Esophagus squamous epithelium (tissue), 5 donors: ENCODE measurements around the gene ARGFX. TPM values are rescaled to one million over a fixed set of nuclear protein-coding genes. Genes with fewer than 3 reads are reported as not detected.

Experiments used
- DNase-seq: peaks from one replicate; lab custom pipeline; 2025; lab: John Stamatoyannopoulos, UW
- H3K27ac ChIP-seq, 4 donors: fragments of 200-600 bp; sonication (generic); one replicate each; pipeline ENCODE4 v1.5.1; 2016 to 2019; ENCODE audit warnings: mild to moderate bottlenecking in 1 of 4
- H3K27me3 ChIP-seq, 4 donors: fragments of 200-600 bp; sonication (generic); 1 replicate in 3 of 4; 2 replicates in 1 of 4; pipeline versions ENCODE4 v1.5.1 to v1.6.0; 2017 to 2021; ENCODE audit warnings: antibody characterized with exemption in 1 of 4
- H3K36me3 ChIP-seq, 3 donors: fragments of 200-600 bp; sonication (generic); one replicate each; pipeline ENCODE4 v1.5.1; 2016 to 2019
- H3K4me1 ChIP-seq, 3 donors: fragments of 200-600 bp; sonication (generic); one replicate each; pipeline ENCODE4 v1.5.1; 2017 to 2019
- H3K4me3 ChIP-seq, 4 donors: fragments of 200-600 bp; sonication (generic); 1 replicate in 3 of 4; 2 replicates in 1 of 4; pipeline ENCODE4 v1.5.1; 2016 to 2019; ENCODE audit warnings: mild to moderate bottlenecking in 2 of 4, moderate library complexity in 1 of 4
- H3K9me3 ChIP-seq, 3 donors: fragments of 200-600 bp; sonication (generic); one replicate each; pipeline ENCODE4 v1.5.1; 2016 to 2019
- POLR2A ChIP-seq, 4 donors: fragments of 450-650 bp; IDR thresholded peaks; one replicate each; pipeline ENCODE4 v1.6.1; 2017; ENCODE audit warnings: antibody characterized with exemption in 4 of 4, mild to moderate bottlenecking in 4 of 4, moderate library complexity in 3 of 4
- WGBS, 2 donors: methylation state at CpG; one replicate each; pipeline ENCODE4 v1.1.5; 2018; 5-methylcytosine and 5-hydroxymethylcytosine counted together
- intact Hi-C: fragments of 100-400 bp; cut with DNase I; formaldehyde crosslinking; loops from one replicate; pipeline ENCODE4 v1.15.0; 2022
- total RNA-seq, 4 donors: library from RNA; depleted of rRNA; stranded (reverse); fragments of >200 nt; gene quantifications; one replicate each; pipeline ENCODE4 v1.1.0, GENCODE V29; 2016
- TF ChIP-seq, protein P1 (sequence below), 6 experiments: fragments of 450-650 bp in 4 of 6; fragments of 200-600 bp in 2 of 6; sonication (generic) in 2 of 6; IDR thresholded peaks; one replicate each; pipeline ENCODE4 v1.5.1; 2016 to 2019; ENCODE audit warnings: antibody characterized with exemption in 6 of 6, mild to moderate bottlenecking in 4 of 6, moderate library complexity in 4 of 6
- donor health status: DM: yes; HTN: yes; CAD: no.

Gene ARGFX
- not detected for total RNA-seq

DNA sequence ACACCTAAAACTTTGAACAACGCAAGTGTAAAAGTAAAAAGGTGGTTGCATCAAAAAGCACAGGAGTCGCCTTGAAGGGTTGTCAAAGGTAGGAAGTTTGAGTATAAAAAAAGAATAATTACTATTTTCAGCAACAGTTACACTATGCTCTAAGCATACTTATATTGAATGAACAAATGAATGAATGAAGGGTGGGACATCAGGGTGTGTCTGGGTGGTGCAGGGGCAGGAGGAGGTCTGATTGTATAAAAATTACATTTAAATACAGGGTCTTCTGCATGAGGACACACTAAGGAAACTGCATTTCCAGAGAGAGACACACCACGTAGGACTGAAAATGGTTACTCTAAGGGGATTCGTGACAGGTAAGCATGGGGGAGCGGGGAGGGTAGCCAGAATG is at the start of gene ARGFX:
TSS of gene ARGFX (plus strand) at position 301 of the 400 bp plus-strand sequence. CDS start 2,765 bp downstream, outside the sequence.
- intact Hi-C loops: no loop called here
- Histone ChIP-seq H3K9me3 (no peaks in the 10 kb centered on the region), H3K36me3 (no peaks in the 10 kb centered on the region), H3K4me3 (no peak within 1 kb of the TSS), H3K27ac (no peak within 1 kb of the TSS), H3K4me1 (no peaks in the 10 kb centered on the region), H3K27me3 (no peaks in the 10 kb centered on the region)
- 86 to 88% methylated on average over 5 of the region's 5 CpGs for WGBS, 2 donors
- DNase-seq: no peak
- TF ChIP-seq, protein P1, sequence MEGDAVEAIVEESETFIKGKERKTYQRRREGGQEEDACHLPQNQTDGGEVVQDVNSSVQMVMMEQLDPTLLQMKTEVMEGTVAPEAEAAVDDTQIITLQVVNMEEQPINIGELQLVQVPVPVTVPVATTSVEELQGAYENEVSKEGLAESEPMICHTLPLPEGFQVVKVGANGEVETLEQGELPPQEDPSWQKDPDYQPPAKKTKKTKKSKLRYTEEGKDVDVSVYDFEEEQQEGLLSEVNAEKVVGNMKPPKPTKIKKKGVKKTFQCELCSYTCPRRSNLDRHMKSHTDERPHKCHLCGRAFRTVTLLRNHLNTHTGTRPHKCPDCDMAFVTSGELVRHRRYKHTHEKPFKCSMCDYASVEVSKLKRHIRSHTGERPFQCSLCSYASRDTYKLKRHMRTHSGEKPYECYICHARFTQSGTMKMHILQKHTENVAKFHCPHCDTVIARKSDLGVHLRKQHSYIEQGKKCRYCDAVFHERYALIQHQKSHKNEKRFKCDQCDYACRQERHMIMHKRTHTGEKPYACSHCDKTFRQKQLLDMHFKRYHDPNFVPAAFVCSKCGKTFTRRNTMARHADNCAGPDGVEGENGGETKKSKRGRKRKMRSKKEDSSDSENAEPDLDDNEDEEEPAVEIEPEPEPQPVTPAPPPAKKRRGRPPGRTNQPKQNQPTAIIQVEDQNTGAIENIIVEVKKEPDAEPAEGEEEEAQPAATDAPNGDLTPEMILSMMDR (IDR thresholded peaks at IDR 0.05): no peak
- TF ChIP-seq POLR2A (IDR thresholded peaks at IDR 0.05): no peak

DNA sequence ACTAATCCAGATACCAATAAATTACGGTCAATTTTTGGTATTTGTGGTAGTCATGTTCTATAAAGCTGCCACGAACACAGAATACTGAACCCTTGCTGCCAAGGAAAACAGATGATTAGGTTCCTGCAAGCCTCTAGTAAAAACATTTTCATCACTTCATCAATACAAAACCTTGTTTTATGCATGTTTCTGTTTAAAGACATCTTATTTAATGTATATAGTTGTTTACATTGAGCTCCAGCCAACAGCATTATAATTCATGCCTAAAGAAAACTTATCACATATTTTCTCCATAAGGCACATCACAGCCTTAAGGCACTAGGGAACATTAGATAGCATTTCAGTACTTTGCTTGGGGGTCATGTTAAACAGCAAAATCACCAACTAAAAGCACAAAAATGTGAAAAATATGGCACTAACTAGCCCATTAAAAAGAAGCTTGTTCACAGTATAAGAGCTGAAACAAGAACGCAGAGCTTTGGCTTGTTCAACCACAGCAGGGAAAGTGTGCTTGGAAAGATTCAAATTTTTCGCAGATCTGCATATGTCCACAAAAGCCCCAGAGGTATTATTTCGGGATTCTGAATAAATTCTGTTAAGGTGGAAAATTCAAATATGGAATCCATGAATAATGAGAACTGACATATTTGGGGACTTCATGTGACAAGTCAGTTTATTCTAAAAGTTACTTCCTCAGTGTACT is 49.6 kb upstream of the ARGFX start:
- DNase-seq: no peak
- H3K36me3 ChIP-seq: no peaks in the 10 kb centered on the region
- H3K27ac ChIP-seq: no peak overlapping the region
- TF ChIP-seq POLR2A (IDR thresholded peaks at IDR 0.05): no peak
- TF ChIP-seq, protein P1 (IDR thresholded peaks at IDR 0.05): no peak
- no peaks in the 10 kb centered on the region for H3K27me3 ChIP-seq
- H3K9me3 ChIP-seq: peaks cover 0 to 7% (median 0%) of the 10 kb centered on the region in 3 donors
- 83 to 89% methylated on average over 5 of the region's 5 CpGs for WGBS, 2 donors
- no peaks in the 10 kb centered on the region for H3K4me1 ChIP-seq
- intact Hi-C loops: no loop called here
- no peak overlapping the region for H3K4me3 ChIP-seq

DNA sequence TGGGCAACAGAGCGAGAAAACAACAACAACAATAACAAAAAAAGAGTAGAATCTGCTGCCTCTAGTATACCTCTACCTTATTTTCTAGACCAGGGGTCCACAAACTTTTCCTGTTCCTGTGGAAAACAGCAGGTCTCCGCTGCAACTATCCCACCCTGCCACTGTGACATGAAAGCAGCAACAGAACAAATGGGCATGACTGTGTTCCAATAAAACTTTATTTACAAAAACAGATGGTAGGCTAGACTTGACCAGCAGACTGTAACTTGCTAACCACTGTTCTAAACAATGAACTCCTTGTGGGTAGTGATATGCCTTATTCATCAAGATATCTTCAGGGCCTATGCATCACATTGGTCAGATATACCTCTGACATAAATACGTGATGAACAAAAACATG is 47.2 kb upstream of the ARGFX start:
- Histone ChIP-seq H3K27me3 (no peaks in the 10 kb centered on the region), H3K36me3 (no peaks in the 10 kb centered on the region), H3K9me3 (peaks cover 0 to 7% (median 0%) of the 10 kb centered on the region in 3 donors), H3K4me3 (no peak overlapping the region), H3K4me1 (no peaks in the 10 kb centered on the region), H3K27ac (no peak overlapping the region)
- DNase-seq: no peak
- no peak for TF ChIP-seq POLR2A (IDR thresholded peaks at IDR 0.05)
- TF ChIP-seq, protein P1 (IDR thresholded peaks at IDR 0.05): no peak
- WGBS, 2 donors: 94 to 100% methylated on average over 3 of the region's 3 CpGs
- intact Hi-C loops: no loop called here

DNA sequence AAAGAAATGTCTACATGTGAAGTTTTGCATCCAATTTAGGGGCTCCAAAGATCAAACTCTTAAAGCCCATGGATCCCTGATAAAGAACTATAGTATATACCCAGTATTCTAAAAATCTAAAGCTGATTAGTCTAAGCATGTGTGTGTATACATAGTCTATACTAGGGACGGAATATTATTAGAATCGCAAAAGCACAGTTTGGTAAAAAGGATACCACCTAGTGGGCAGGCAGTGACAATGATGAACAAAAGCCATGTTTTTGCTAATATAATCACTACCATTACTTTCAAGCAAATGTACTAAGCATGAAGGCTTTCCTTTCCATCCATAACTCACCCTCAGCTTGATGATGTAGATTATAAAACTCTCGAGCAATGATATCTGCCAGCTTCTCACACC is 38.4 kb upstream of the ARGFX start:
- intact Hi-C loops: no loop called here
- Histone ChIP-seq H3K36me3 (peaks cover 0 to 5% (median 0%) of the 10 kb centered on the region in 3 donors), H3K4me1 (no peaks in the 10 kb centered on the region), H3K4me3 (no peak overlapping the region), H3K27ac (no peak overlapping the region), H3K9me3 (no peaks in the 10 kb centered on the region), H3K27me3 (no peaks in the 10 kb centered on the region)
- no peak for DNase-seq
- 64 to 73% methylated on average over 3 of the region's 3 CpGs for WGBS, 2 donors
- TF ChIP-seq, protein P1 (IDR thresholded peaks at IDR 0.05): peak in 4 of 6 experiments; percentile 16 to 49 (median 26)
- no peak for TF ChIP-seq POLR2A (IDR thresholded peaks at IDR 0.05)

DNA sequence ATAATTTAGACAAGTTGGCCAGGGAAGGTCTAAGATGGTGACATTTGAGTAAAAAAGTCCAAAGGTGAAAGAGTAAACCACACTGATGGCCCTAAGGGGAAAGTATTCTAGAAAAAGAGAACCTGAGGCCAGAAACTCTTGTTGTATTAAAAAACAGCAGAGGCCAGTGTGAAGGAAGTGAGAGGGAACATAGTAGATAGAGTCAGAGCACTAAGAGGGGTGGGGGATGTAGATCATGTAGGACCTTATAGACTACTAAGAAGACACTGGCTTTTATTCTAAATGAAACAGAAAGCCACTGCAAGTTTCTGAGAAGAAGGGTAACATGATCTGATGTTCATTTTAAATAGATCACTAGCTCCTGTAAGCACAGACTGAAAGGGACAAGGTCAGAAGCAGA is 36.5 kb upstream of the ARGFX start:
- peaks cover 0 to 5% (median 0%) of the 10 kb centered on the region in 3 donors for H3K36me3 ChIP-seq
- no peak for DNase-seq
- intact Hi-C loops: no loop called here
- no peak overlapping the region for H3K4me3 ChIP-seq
- H3K27me3 ChIP-seq: no peaks in the 10 kb centered on the region
- H3K27ac ChIP-seq: no peak overlapping the region
- no peaks in the 10 kb centered on the region for H3K9me3 ChIP-seq
- H3K4me1 ChIP-seq: no peaks in the 10 kb centered on the region
- TF ChIP-seq, protein P1 (IDR thresholded peaks at IDR 0.05): no peak
- TF ChIP-seq POLR2A (IDR thresholded peaks at IDR 0.05): no peak
